ENCODE measurements around the gene MYO7B.

The MYO7B gene

GRCh38 chr2:127590386-127591190 lies 55.1 kb downstream of the MYO7B start:
- no peak for DNase-seq

GRCh38 chr2:127591221-127591923 lies 55.9 kb downstream of the MYO7B start:
- peak; percentile 50 for DNase-seq

- no peak for DNase-seq
Measured at GRCh38 chr2:127592761-127593227, 57.3 kb downstream of the MYO7B start.

- DNase-seq: no peak
Measured at GRCh38 chr2:127593228-127594115, 58.0 kb downstream of the MYO7B start.

- no peak for DNase-seq
Measured at GRCh38 chr2:127594116-127594591, 58.7 kb downstream of the MYO7B start.

- no peak for DNase-seq
Measured at GRCh38 chr2:127596311-127597045, 61.0 kb downstream of the MYO7B start.

GRCh38 chr2:127597046-127597983 lies 61.8 kb downstream of the MYO7B start:
- DNase-seq: no peak

GRCh38 chr2:127597984-127598380 lies 62.5 kb downstream of the MYO7B start:
- DNase-seq: no peak

GRCh38 chr2:127598711-127599110 lies 63.2 kb downstream of the MYO7B start:
- DNase-seq: no peak

- DNase-seq: no peak
Measured at GRCh38 chr2:127599211-127599610, 63.7 kb downstream of the MYO7B start.

GRCh38 chr2:127604986-127605385 lies 69.5 kb downstream of the MYO7B start:
- no peak for DNase-seq

GRCh38 chr2:127605691-127606263 lies 70.3 kb downstream of the MYO7B start:
- no peak for DNase-seq

GRCh38 chr2:127606625-127607398 lies 71.3 kb downstream of the MYO7B start:
- no peak for DNase-seq

GRCh38 chr2:127607399-127607908 lies 72.0 kb downstream of the MYO7B start:
- no peak for DNase-seq

- DNase-seq: no peak
Measured at GRCh38 chr2:127608061-127609030, 72.9 kb downstream of the MYO7B start.

- DNase-seq: no peak
Measured at GRCh38 chr2:127609031-127609751, 73.7 kb downstream of the MYO7B start.

GRCh38 chr2:127609818-127610217 lies 74.3 kb downstream of the MYO7B start:
- no peak for DNase-seq

- DNase-seq: no peak
Measured at GRCh38 chr2:127610561-127610960, 75.1 kb downstream of the MYO7B start.

Data from COR-L47 (cell line).